Tibial nerve (tissue), 4 donors: ENCODE measurements around the gene SLC22A3.

Experiments
- CTCF ChIP-seq, 5 experiments: fragments of 200-600 bp in 3 of 5; fragments of 450-650 bp in 2 of 5; sonication (generic) in 3 of 5; IDR thresholded peaks; one replicate each; pipeline ENCODE4 v1.5.1; 2016 to 2019; ENCODE audit warnings: antibody characterized with exemption in 5 of 5, mild to moderate bottlenecking in 3 of 5, moderate library complexity in 2 of 5
- EP300 ChIP-seq, 2 donors: sonication (generic); formaldehyde crosslinking; IDR thresholded peaks; one replicate each; pipeline ENCODE4 v1.6.1; 2017; ENCODE audit warnings: antibody characterized with exemption in 2 of 2, mild to moderate bottlenecking in 1 of 2
- POLR2A ChIP-seq, 2 donors: fragments of 450-650 bp; IDR thresholded peaks; one replicate each; pipeline ENCODE4 v1.6.1; 2017; ENCODE audit warnings: antibody characterized with exemption in 2 of 2, mild to moderate bottlenecking in 2 of 2, moderate library complexity in 2 of 2

GRCh38 chr6:160378882-160379281 is 30.7 kb downstream of the SLC22A3 start:
- TF ChIP-seq EP300 (IDR thresholded peaks at IDR 0.05) = no peak
- no peak for TF ChIP-seq CTCF (IDR thresholded peaks at IDR 0.05)
- no peak for TF ChIP-seq POLR2A (IDR thresholded peaks at IDR 0.05)
